ENCODE measurements around the gene FSTL5. TPM values are rescaled to one million over a fixed set of nuclear protein-coding genes. Genes with fewer than 3 reads are reported as not detected.

The FSTL5 gene
- total RNA-seq, 1 donor from 2014 or later = not detected

DNA sequence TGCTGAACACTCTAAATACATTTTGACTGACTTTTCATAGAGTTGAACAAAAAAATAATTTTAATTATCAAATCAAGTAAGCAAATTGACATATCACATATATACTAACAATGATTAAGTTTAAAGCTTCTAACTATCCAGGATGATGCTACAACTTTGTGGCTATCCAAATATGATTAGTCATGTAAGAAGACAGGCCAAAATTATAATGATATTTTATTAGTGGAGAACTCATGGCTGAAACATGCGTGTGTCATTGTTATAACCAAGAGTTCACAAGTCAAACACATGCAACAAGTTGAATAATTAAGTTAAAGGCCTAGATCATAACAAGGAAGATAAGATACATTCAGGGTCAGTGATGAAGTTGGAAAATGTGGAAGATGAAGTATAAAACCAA is 346.8 kb downstream of the FSTL5 start:
- CTCF ChIA-PET = no interaction called here
- POLR2A ChIA-PET = no interaction called here

DNA sequence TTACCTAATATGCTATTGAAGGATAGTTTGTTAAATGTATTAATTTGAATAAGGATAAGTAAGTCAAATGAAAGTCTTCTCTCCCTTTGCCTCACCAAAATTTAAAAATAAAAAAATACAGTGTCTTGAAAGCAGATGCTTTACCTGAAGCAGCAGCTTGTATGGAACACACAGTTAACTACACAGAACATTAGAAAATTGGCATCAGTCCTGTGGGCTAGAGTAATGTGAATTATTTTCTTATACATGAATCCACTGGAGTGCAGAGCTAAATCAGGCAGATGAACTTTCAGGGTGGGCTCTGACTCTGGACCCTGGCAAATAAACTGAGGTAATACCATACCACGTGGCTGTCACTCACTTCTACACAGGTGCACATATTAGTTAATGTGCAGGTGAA is 348.0 kb downstream of the FSTL5 start:
- TF ChIP-seq, protein P1, sequence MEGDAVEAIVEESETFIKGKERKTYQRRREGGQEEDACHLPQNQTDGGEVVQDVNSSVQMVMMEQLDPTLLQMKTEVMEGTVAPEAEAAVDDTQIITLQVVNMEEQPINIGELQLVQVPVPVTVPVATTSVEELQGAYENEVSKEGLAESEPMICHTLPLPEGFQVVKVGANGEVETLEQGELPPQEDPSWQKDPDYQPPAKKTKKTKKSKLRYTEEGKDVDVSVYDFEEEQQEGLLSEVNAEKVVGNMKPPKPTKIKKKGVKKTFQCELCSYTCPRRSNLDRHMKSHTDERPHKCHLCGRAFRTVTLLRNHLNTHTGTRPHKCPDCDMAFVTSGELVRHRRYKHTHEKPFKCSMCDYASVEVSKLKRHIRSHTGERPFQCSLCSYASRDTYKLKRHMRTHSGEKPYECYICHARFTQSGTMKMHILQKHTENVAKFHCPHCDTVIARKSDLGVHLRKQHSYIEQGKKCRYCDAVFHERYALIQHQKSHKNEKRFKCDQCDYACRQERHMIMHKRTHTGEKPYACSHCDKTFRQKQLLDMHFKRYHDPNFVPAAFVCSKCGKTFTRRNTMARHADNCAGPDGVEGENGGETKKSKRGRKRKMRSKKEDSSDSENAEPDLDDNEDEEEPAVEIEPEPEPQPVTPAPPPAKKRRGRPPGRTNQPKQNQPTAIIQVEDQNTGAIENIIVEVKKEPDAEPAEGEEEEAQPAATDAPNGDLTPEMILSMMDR (IDR thresholded peaks at IDR 0.05) = no peak
- no peaks in the 10 kb centered on the region for H3K36me3 Mint-ChIP-seq (ENCODE audit: low read depth)
- H3K4me1 Mint-ChIP-seq = no peaks in the 10 kb centered on the region
- CTCF ChIA-PET = no interaction called here
- ATAC-seq (ENCODE audit: low read depth) (no peak), DNase-seq (no peak)
- POLR2A ChIA-PET = no interaction called here
- no peaks in the 10 kb centered on the region for H3K27me3 Mint-ChIP-seq
- no peak overlapping the region for H3K27ac Mint-ChIP-seq
- intact Hi-C loops (cut with micrococcal nuclease) = no loop called here
- H3K4me3 Mint-ChIP-seq = no peak overlapping the region
- H3K9me3 Mint-ChIP-seq = peaks cover 4% of the 10 kb centered on the region

More for the DNA sequence above, 346.8 kb downstream of the FSTL5 start:
- TF ChIP-seq, protein P1 (IDR thresholded peaks at IDR 0.05) = no peak
- Mint-ChIP-seq H3K4me3 (no peak overlapping the region), H3K9me3 (peaks cover 4% of the 10 kb centered on the region), H3K4me1 (no peaks in the 10 kb centered on the region), H3K27me3 (no peaks in the 10 kb centered on the region), H3K36me3 (ENCODE audit: low read depth) (no peaks in the 10 kb centered on the region), H3K27ac (no peak overlapping the region)
- ATAC-seq (ENCODE audit: low read depth) = no peak
- intact Hi-C loops (cut with micrococcal nuclease) = no loop called here
- DNase-seq = no peak

DNA sequence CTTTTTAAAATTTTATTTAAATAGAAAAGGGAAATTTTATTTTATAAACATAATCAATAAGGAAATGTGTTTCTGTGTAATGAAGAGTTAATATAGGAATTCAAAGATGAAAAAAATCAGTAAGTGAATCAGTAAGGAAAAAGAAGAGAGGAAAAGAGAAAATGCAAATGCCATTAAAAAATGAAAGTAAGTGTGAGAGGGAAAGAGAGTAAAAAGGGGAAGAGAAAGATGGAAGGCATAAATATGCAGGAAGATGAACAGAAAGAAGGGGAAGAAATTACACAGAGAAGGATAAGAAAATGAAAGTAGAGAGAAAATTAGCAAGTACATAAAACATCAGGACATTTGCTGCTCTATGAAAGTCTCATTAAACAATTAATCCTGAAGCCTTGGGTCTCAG is 349.9 kb downstream of the FSTL5 start:
- intact Hi-C loops (cut with micrococcal nuclease) = no loop called here
- Mint-ChIP-seq H3K4me1 (no peaks in the 10 kb centered on the region), H3K27ac (no peak overlapping the region), H3K36me3 (ENCODE audit: low read depth) (no peaks in the 10 kb centered on the region), H3K27me3 (no peaks in the 10 kb centered on the region), H3K9me3 (peaks cover 4% of the 10 kb centered on the region), H3K4me3 (no peak overlapping the region)
- TF ChIP-seq, protein P1 (IDR thresholded peaks at IDR 0.05) = no peak
- ChIA-PET POLR2A (no interaction called here), CTCF (no interaction called here)
- DNase-seq (no peak), ATAC-seq (ENCODE audit: low read depth) (no peak)

DNA sequence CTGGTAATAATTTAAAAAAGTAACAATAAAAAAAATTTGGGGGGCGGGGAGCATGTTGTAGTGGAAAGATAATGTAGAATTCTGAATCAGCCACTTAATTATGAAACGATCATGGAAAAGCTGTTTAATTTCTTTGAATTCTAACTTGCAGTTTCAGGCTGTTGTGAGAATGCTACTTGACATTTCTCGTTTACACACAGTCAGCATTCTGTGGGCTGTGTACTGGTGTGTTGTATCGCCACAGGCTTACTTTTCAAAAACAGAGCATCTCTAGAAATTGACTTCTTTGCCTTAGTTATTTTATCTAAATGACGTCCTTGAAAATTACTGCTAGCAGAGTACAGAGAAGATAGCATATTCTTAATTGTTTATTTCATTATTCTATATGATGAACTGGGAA is 350.4 kb downstream of the FSTL5 start:
- ATAC-seq (ENCODE audit: low read depth) (no peak), DNase-seq (no peak)
- Mint-ChIP-seq H3K27ac (no peak overlapping the region), H3K4me1 (no peaks in the 10 kb centered on the region), H3K4me3 (no peak overlapping the region), H3K36me3 (ENCODE audit: low read depth) (no peaks in the 10 kb centered on the region), H3K27me3 (no peaks in the 10 kb centered on the region), H3K9me3 (peaks cover 4% of the 10 kb centered on the region)
- CTCF ChIA-PET = no interaction called here
- intact Hi-C loops (cut with micrococcal nuclease) = no loop called here
- POLR2A ChIA-PET = no interaction called here
- TF ChIP-seq, protein P1 (IDR thresholded peaks at IDR 0.05) = no peak

DNA sequence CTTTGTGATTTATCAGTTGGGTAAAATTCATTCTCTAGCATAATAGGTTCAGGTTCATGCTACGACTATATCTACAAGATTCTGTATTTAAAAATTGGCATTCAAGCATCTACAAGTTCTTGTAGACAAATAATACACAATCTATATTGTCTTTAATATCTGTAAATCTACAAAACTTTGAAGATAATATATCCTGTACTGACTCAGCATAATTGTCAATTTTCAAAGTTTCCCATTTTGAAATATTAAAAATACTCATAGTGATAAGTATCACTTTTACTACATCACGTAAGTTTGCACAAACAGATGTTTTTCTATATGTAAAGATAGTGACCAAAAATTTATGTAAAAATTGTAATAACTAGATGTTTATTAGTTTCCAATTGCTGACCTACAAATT is 360.6 kb downstream of the FSTL5 start:
- intact Hi-C loops (cut with micrococcal nuclease) = no loop called here
- Mint-ChIP-seq H3K4me1 (no peaks in the 10 kb centered on the region), H3K27ac (no peak overlapping the region), H3K27me3 (no peaks in the 10 kb centered on the region), H3K9me3 (no peaks in the 10 kb centered on the region), H3K4me3 (no peak overlapping the region), H3K36me3 (ENCODE audit: low read depth) (no peaks in the 10 kb centered on the region)
- POLR2A ChIA-PET = no interaction called here
- CTCF ChIA-PET = no interaction called here
- no peak for ATAC-seq (ENCODE audit: low read depth)
- TF ChIP-seq, protein P1 (IDR thresholded peaks at IDR 0.05) = no peak
- DNase-seq = no peak
